Neural cell (in vitro differentiated cells): ENCODE measurements around the gene LIMS4.
"Not testable (repeated sequence)": the region's sequence is repeated elsewhere in the genome, so short reads cannot be mapped to it uniquely, and the experiment has no call there.

Experiments
- EZH2 ChIP-seq: fragments of 200-600, 300-800 bp; shearing (Covaris generic), sonication (generic); IDR thresholded peaks from 2 replicates; pipeline ENCODE4 v1.6.1; 2014; ENCODE audit warnings: antibody characterized with exemption, low read length, borderline replicate concordance, mild to moderate bottlenecking; ENCODE audit not compliant: insufficient read depth, poor library complexity, severe bottlenecking
- SMC3 ChIP-seq: fragments of 450-650 bp; conservative IDR thresholded peaks from 2 replicates; pipeline ENCODE4 v1.6.1; 2014; ENCODE audit warnings: antibody characterized with exemption, mild to moderate bottlenecking, moderate library complexity; ENCODE audit not compliant: poor library complexity
- TF ChIP-seq, protein P1 (sequence below): fragments of 450-650 bp; IDR thresholded peaks from 2 replicates; pipeline ENCODE4 v1.5.1; 2014; ENCODE audit warnings: antibody characterized with exemption, mild to moderate bottlenecking, moderate library complexity; ENCODE audit not compliant: poor library complexity, severe bottlenecking
- TF ChIP-seq, protein P2 (sequence below): IDR thresholded peaks from 2 replicates; pipeline ENCODE4 v1.6.1; 2012; ENCODE audit warnings: borderline replicate concordance

DNA sequence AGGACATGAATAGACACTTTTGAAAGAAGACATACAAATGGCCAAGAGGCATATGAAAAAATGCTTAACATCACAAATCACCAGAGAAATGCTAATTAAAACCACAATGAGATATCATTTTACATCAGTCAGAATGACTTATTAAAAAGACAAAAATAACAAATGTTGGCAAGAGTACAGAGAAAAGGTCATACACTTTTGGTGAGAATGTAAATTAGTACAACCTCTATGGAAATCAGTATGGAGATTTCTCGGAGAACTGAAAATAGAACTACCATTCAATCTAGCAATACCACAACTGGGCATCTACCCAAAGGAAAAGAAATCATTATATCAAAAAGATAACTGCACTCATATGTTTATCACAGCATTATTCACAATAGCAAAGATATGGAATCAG lies 16.4 kb upstream of the LIMS4 start:
- TF ChIP-seq, protein P1, sequence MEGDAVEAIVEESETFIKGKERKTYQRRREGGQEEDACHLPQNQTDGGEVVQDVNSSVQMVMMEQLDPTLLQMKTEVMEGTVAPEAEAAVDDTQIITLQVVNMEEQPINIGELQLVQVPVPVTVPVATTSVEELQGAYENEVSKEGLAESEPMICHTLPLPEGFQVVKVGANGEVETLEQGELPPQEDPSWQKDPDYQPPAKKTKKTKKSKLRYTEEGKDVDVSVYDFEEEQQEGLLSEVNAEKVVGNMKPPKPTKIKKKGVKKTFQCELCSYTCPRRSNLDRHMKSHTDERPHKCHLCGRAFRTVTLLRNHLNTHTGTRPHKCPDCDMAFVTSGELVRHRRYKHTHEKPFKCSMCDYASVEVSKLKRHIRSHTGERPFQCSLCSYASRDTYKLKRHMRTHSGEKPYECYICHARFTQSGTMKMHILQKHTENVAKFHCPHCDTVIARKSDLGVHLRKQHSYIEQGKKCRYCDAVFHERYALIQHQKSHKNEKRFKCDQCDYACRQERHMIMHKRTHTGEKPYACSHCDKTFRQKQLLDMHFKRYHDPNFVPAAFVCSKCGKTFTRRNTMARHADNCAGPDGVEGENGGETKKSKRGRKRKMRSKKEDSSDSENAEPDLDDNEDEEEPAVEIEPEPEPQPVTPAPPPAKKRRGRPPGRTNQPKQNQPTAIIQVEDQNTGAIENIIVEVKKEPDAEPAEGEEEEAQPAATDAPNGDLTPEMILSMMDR = not testable (repeated sequence)
- TF ChIP-seq SMC3, EZH2: not testable (repeated sequence)
- TF ChIP-seq, protein P2, sequence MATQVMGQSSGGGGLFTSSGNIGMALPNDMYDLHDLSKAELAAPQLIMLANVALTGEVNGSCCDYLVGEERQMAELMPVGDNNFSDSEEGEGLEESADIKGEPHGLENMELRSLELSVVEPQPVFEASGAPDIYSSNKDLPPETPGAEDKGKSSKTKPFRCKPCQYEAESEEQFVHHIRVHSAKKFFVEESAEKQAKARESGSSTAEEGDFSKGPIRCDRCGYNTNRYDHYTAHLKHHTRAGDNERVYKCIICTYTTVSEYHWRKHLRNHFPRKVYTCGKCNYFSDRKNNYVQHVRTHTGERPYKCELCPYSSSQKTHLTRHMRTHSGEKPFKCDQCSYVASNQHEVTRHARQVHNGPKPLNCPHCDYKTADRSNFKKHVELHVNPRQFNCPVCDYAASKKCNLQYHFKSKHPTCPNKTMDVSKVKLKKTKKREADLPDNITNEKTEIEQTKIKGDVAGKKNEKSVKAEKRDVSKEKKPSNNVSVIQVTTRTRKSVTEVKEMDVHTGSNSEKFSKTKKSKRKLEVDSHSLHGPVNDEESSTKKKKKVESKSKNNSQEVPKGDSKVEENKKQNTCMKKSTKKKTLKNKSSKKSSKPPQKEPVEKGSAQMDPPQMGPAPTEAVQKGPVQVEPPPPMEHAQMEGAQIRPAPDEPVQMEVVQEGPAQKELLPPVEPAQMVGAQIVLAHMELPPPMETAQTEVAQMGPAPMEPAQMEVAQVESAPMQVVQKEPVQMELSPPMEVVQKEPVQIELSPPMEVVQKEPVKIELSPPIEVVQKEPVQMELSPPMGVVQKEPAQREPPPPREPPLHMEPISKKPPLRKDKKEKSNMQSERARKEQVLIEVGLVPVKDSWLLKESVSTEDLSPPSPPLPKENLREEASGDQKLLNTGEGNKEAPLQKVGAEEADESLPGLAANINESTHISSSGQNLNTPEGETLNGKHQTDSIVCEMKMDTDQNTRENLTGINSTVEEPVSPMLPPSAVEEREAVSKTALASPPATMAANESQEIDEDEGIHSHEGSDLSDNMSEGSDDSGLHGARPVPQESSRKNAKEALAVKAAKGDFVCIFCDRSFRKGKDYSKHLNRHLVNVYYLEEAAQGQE = not testable (repeated sequence)
